Keratinocyte (primary cell): ENCODE measurements around the gene AP1M1. TPM values are rescaled to one million over a fixed set of nuclear protein-coding genes. Genes with fewer than 3 reads are reported as not detected.

Source experiments
- DNase-seq: peaks from one replicate; pipeline ENCODE4 v3.0.0-alpha.2; 2011; ENCODE audit warnings: low read depth, missing footprints, low spot score
- FAIRE-seq: peaks from 2 replicates; lab custom pipeline; 2011; peaks lifted over from hg19 to GRCh38; lab: Jason Lieb, UNC
- H2AFZ ChIP-seq: 2 replicates; pipeline ENCODE4 v1.6.0; 2012; ENCODE audit warnings: low read length, control low read depth, inconsistent platforms; ENCODE audit not compliant: control insufficient read depth
- H3K27ac ChIP-seq: 2 replicates; pipeline ENCODE4 v1.5.1; 2011; ENCODE audit warnings: low read length; ENCODE audit not compliant: control insufficient read depth, insufficient read depth
- H3K27me3 ChIP-seq: 3 replicates; pipeline ENCODE4 v1.6.0; 2011; ENCODE audit warnings: low read length; ENCODE audit not compliant: control insufficient read depth, insufficient read depth; ENCODE audit errors: extremely low read depth
- H3K36me3 ChIP-seq, 2 experiments: 2 replicates in 1 of 2; 3 replicates in 1 of 2; pipeline ENCODE4 v1.5.1; 2011; ENCODE audit warnings: low read length in 2 of 2, mild to moderate bottlenecking in 1 of 2; ENCODE audit not compliant: control insufficient read depth in 2 of 2, insufficient read depth in 2 of 2; ENCODE audit errors: extremely low read depth in 1 of 2
- H3K4me1 ChIP-seq: 3 replicates; pipeline ENCODE4 v1.5.1; 2011; ENCODE audit warnings: low read length; ENCODE audit not compliant: control insufficient read depth, insufficient read depth; ENCODE audit errors: extremely low read depth
- H3K4me2 ChIP-seq: 3 replicates; pipeline ENCODE4 v1.6.0; 2011; ENCODE audit warnings: low read depth, low read length; ENCODE audit not compliant: control insufficient read depth, insufficient read depth; ENCODE audit errors: extremely low read depth
- H3K4me3 ChIP-seq, 3 experiments: fragments of 200-600 bp in 1 of 3; sonication (generic) in 1 of 3; 2 replicates in 2 of 3; 3 replicates in 1 of 3; pipeline ENCODE4 v1.5.1; 2011 to 2016; ENCODE audit warnings: low read length in 3 of 3, mild to moderate bottlenecking in 3 of 3, control low read depth in 2 of 3, inconsistent platforms in 1 of 3, low read depth in 1 of 3, mixed read lengths in 1 of 3, mixed run types in 1 of 3, moderate library complexity in 1 of 3; ENCODE audit not compliant: control insufficient read depth in 2 of 3, insufficient read depth in 2 of 3; ENCODE audit errors: extremely low read depth in 1 of 3
- H3K79me2 ChIP-seq: 2 replicates; pipeline ENCODE4 v1.6.0; 2012; ENCODE audit warnings: low read length; ENCODE audit not compliant: control insufficient read depth, insufficient read depth
- H3K9ac ChIP-seq: 3 replicates; pipeline ENCODE4 v1.6.0; 2011; ENCODE audit warnings: low read length; ENCODE audit not compliant: control insufficient read depth, insufficient read depth; ENCODE audit errors: extremely low read depth
- H3K9me1 ChIP-seq: 3 replicates; pipeline ENCODE4 v1.6.0; 2011; ENCODE audit warnings: low read length; ENCODE audit not compliant: control insufficient read depth, insufficient read depth; ENCODE audit errors: extremely low read depth
- H3K9me3 ChIP-seq: 2 replicates; pipeline ENCODE4 v1.5.1; 2012; ENCODE audit warnings: low read depth, low read length; ENCODE audit not compliant: control insufficient read depth
- H4K20me1 ChIP-seq: 3 replicates; pipeline ENCODE4 v1.6.0; 2011; ENCODE audit warnings: low read length; ENCODE audit not compliant: control insufficient read depth, insufficient read depth; ENCODE audit errors: extremely low read depth
- CTCF ChIP-seq, 3 experiments: IDR thresholded peaks in 1 of 3; conservative IDR thresholded peaks in 1 of 3; optimal IDR thresholded peaks in 1 of 3; 2 replicates in 2 of 3; 3 replicates in 1 of 3; pipeline versions ENCODE3 to v1.5.1; 2011; ENCODE audit warnings: low read length in 3 of 3, mild to moderate bottlenecking in 3 of 3, moderate library complexity in 2 of 3, control low read depth in 1 of 3, inconsistent platforms in 1 of 3; ENCODE audit not compliant: insufficient read depth in 2 of 3; ENCODE audit errors: extremely low read depth in 1 of 3
- EZH2 ChIP-seq: IDR thresholded peaks from one replicate; pipeline ENCODE4 v1.6.1; 2012; ENCODE audit warnings: inconsistent platforms, mild to moderate bottlenecking, low read length, moderate library complexity
- dilution Hi-C: fragments of 300-500 bp; cut with MboI; formaldehyde crosslinking; loops from one replicate; pipeline ENCODE4 v1.7.0; 2020; ENCODE audit warnings: low sequenced_read_pairs; ENCODE audit not compliant: extremely low pct_ligation_motif_present
- polyA plus RNA-seq, 5 experiments: library from polyadenylated mRNA; depleted of rRNA in 3 of 5; stranded (reverse) in 3 of 5; stranded (forward) in 1 of 5; unstranded in 1 of 5; fragments of >200 nt; gene quantifications; 1 replicate in 1 of 5; 2 replicates in 3 of 5; 3 replicates in 1 of 5; pipeline versions ENCODE4 v1.2.1 to v1.2.3, GENCODE V29; 2011 to 2012; ENCODE audit warnings: missing spikeins in 2 of 5, low read depth in 1 of 5, low replicate concordance in 1 of 5

The AP1M1 gene
- polyA plus RNA-seq, 1 donor (not counting 4 experiments of a cell fraction or from before 2014, with no cell fraction given): 27.7 TPM

- no peaks in the 10 kb centered on the region for H4K20me1 ChIP-seq
- H3K36me3 ChIP-seq: no peaks in the 10 kb centered on the region
- no peak overlapping the region for H3K27ac ChIP-seq
- no peaks in the 10 kb centered on the region for H3K4me1 ChIP-seq
- H3K9me1 ChIP-seq: no peaks in the 10 kb centered on the region
- dilution Hi-C loops: no loop called here
- H3K9me3 ChIP-seq: no peaks in the 10 kb centered on the region
- no peaks in the 10 kb centered on the region for H3K79me2 ChIP-seq
- no peak overlapping the region for H2AFZ ChIP-seq
- TF ChIP-seq EZH2 (no peak), CTCF (optimal IDR thresholded peaks at IDR 0.05 in 1 of 3, IDR thresholded peaks at IDR 0.05 in 1 of 3, conservative IDR thresholded peaks at IDR 0.05 in 1 of 3; ENCODE audit: extremely low read depth in 1 of 3, insufficient read depth in 2 of 3, low read length in 3 of 3) (no peak)
- H3K4me2 ChIP-seq: no peak overlapping the region
- no peak overlapping the region for H3K4me3 ChIP-seq
- DNase-seq: no peak
- H3K27me3 ChIP-seq: no peaks in the 10 kb centered on the region
- FAIRE-seq: no peak
- no peak overlapping the region for H3K9ac ChIP-seq
These were observed 50.8 kb downstream of the AP1M1 start for GRCh38 chr19:16248380-16249023.

GRCh38 chr19:16249826-16250404, 52.2 kb downstream of the AP1M1 start:
- H3K4me1 ChIP-seq: no peaks in the 10 kb centered on the region
- H3K36me3 ChIP-seq: no peaks in the 10 kb centered on the region
- H4K20me1 ChIP-seq: no peaks in the 10 kb centered on the region
- H3K4me3 ChIP-seq: no peak overlapping the region
- no peak for FAIRE-seq
- H3K9ac ChIP-seq: no peak overlapping the region
- no peak overlapping the region for H3K27ac ChIP-seq
- H2AFZ ChIP-seq: no peak overlapping the region
- H3K4me2 ChIP-seq: no peak overlapping the region
- TF ChIP-seq CTCF (optimal IDR thresholded peaks at IDR 0.05 in 1 of 3, IDR thresholded peaks at IDR 0.05 in 1 of 3, conservative IDR thresholded peaks at IDR 0.05 in 1 of 3; ENCODE audit: extremely low read depth in 1 of 3, insufficient read depth in 2 of 3, low read length in 3 of 3) (no peak), EZH2 (no peak)
- dilution Hi-C loops: no loop called here
- no peaks in the 10 kb centered on the region for H3K79me2 ChIP-seq
- H3K9me3 ChIP-seq: no peaks in the 10 kb centered on the region
- no peaks in the 10 kb centered on the region for H3K9me1 ChIP-seq
- no peaks in the 10 kb centered on the region for H3K27me3 ChIP-seq
- no peak for DNase-seq
